Liver (tissue), 9 donors: Measurements from ENCODE around the gene OR7C2. TPM values are rescaled to one million over a fixed set of nuclear protein-coding genes. Genes with fewer than 3 reads are reported as not detected.

ENCODE experiments used
- DNase-seq: peaks from one replicate; pipeline ENCODE4 v3.0.0-alpha.2; 2017; ENCODE audit warnings: low spot score
- H3K27ac ChIP-seq, 2 donors: one replicate each; pipeline ENCODE4 v1.7.0; 2013; ENCODE audit warnings: inconsistent platforms in 2 of 2, low read length in 2 of 2, control low read depth in 1 of 2, low read depth in 1 of 2, mild to moderate bottlenecking in 1 of 2
- H3K27me3 ChIP-seq, 4 donors: one replicate each; pipeline versions ENCODE4 v1.6.1 to v1.7.0; 2013; ENCODE audit warnings: low read length in 3 of 4, inconsistent platforms in 1 of 4, mild to moderate bottlenecking in 1 of 4, moderate library complexity in 1 of 4; ENCODE audit not compliant: control insufficient read depth in 4 of 4, insufficient read depth in 4 of 4
- H3K36me3 ChIP-seq, 4 donors: one replicate each; pipeline versions ENCODE4 v1.6.1 to v1.7.0; 2013; ENCODE audit warnings: low read length in 3 of 4, mild to moderate bottlenecking in 3 of 4, low read depth in 1 of 4, moderate library complexity in 1 of 4; ENCODE audit not compliant: control insufficient read depth in 4 of 4, insufficient read depth in 3 of 4
- H3K4me1 ChIP-seq, 4 donors: one replicate each; pipeline versions ENCODE4 v1.6.1 to v1.7.0; 2013; ENCODE audit warnings: low read length in 3 of 4, mild to moderate bottlenecking in 3 of 4, moderate library complexity in 1 of 4; ENCODE audit not compliant: control insufficient read depth in 4 of 4, insufficient read depth in 4 of 4
- H3K4me3 ChIP-seq, 3 donors: one replicate each; pipeline versions ENCODE4 v1.6.1 to v1.7.0; 2013; ENCODE audit warnings: low read length in 3 of 3, control low read depth in 1 of 3, low read depth in 1 of 3, mild to moderate bottlenecking in 1 of 3
- H3K9ac ChIP-seq, 2 donors: one replicate each; pipeline ENCODE4 v1.7.0; 2013; ENCODE audit warnings: low read length in 2 of 2, mild to moderate bottlenecking in 2 of 2, moderate library complexity in 2 of 2, control low read depth in 1 of 2, low read depth in 1 of 2
- H3K9me3 ChIP-seq, 4 donors: one replicate each; pipeline versions ENCODE4 v1.6.1 to v1.7.0; 2013; ENCODE audit warnings: low read length in 3 of 4; ENCODE audit not compliant: control insufficient read depth in 4 of 4
- ATF3 ChIP-seq: IDR thresholded peaks from 2 replicates; pipeline ENCODE4 v1.6.1; 2016; ENCODE audit warnings: antibody characterized with exemption
- CTCF ChIP-seq: fragments of 150-350 bp; IDR thresholded peaks from 2 replicates; pipeline ENCODE4 v1.5.1; 2017; ENCODE audit warnings: improper control_type of control experiment, low read depth, low read length; ENCODE audit not compliant: missing input control
- EGR1 ChIP-seq, 2 donors: IDR thresholded peaks; 2 replicates each; pipeline ENCODE4 v1.6.1; 2016 to 2018; ENCODE audit warnings: antibody characterized with exemption in 2 of 2, low read depth in 2 of 2
- FOXA1 ChIP-seq: IDR thresholded peaks from 2 replicates; pipeline ENCODE4 v1.6.1; 2016; ENCODE audit warnings: antibody characterized with exemption
- FOXA2 ChIP-seq: IDR thresholded peaks from 2 replicates; pipeline ENCODE4 v1.6.1; 2016; ENCODE audit warnings: antibody characterized with exemption
- GABPA ChIP-seq, 2 donors: IDR thresholded peaks in 1 of 2; conservative IDR thresholded peaks in 1 of 2; 2 replicates each; pipeline ENCODE4 v1.6.1; 2016; ENCODE audit warnings: antibody characterized with exemption in 2 of 2, mild to moderate bottlenecking in 1 of 2, moderate library complexity in 1 of 2
- HNF4A ChIP-seq, 2 donors: conservative IDR thresholded peaks; 2 replicates each; pipeline ENCODE4 v1.6.1; 2016; ENCODE audit warnings: antibody characterized with exemption in 2 of 2, mild to moderate bottlenecking in 2 of 2
- HNF4G ChIP-seq: IDR thresholded peaks from 2 replicates; pipeline ENCODE4 v1.6.1; 2016; ENCODE audit warnings: antibody characterized with exemption
- NR2F2 ChIP-seq: IDR thresholded peaks from 2 replicates; pipeline ENCODE4 v1.6.1; 2016; ENCODE audit warnings: antibody characterized with exemption
- RAD21 ChIP-seq, 2 donors: IDR thresholded peaks; 2 replicates each; pipeline ENCODE4 v1.6.1; 2016; ENCODE audit warnings: antibody characterized with exemption in 2 of 2, mild to moderate bottlenecking in 2 of 2
- REST ChIP-seq: IDR thresholded peaks from 2 replicates; pipeline ENCODE4 v1.6.1; 2016; ENCODE audit warnings: antibody characterized with exemption, mild to moderate bottlenecking
- RXRA ChIP-seq, 2 donors: IDR thresholded peaks; 2 replicates each; pipeline ENCODE4 v1.6.1; 2017 to 2018; ENCODE audit warnings: antibody characterized with exemption in 2 of 2, mild to moderate bottlenecking in 1 of 2
- SP1 ChIP-seq: IDR thresholded peaks from 2 replicates; pipeline ENCODE4 v1.6.1; 2018; ENCODE audit warnings: antibody characterized with exemption, mild to moderate bottlenecking
- ZBTB33 ChIP-seq: IDR thresholded peaks from 2 replicates; pipeline ENCODE4 v1.6.1; 2016; ENCODE audit warnings: antibody characterized with exemption
- WGBS: extraction: QIAGEN DNeasy Blood & Tissue Kit; methylation state at CpG from one replicate; pipeline ENCODE4 v1.1.7; 2013; 5-methylcytosine and 5-hydroxymethylcytosine counted together
- polyA plus RNA-seq, 2 donors: library from polyadenylated mRNA; stranded (reverse) in 1 of 2; unstranded in 1 of 2; fragments of 200-250 nt in 1 of 2; fragments of >200 nt in 1 of 2; fragmentation: Nextera tagmentation in 1 of 2; extraction: Ambion mirVana in 1 of 2; gene quantifications; one replicate each; pipeline versions ENCODE4 v1.2.1 to v1.2.3, GENCODE V29; 2013 to 2015
- total RNA-seq, 2 donors: library from RNA; depleted of rRNA; stranded (reverse); fragments of >200 nt; gene quantifications; one replicate each; pipeline ENCODE4 v1.2.3, GENCODE V29; 2014
- donor health status: healthy.
- donor health status: healthy.
- donor health status: healthy.
- donor health status: healthy.
- donor health status: healthy.

Gene OR7C2
- total and polyA plus RNA-seq, 4 donors = not detected

- TF ChIP-seq EGR1 (IDR thresholded peaks at IDR 0.05; ENCODE audit: low read depth in 2 of 2) (no peak), RAD21 (IDR thresholded peaks at IDR 0.05) (no peak), FOXA2 (no peak), RXRA (IDR thresholded peaks at IDR 0.05) (no peak), ATF3 (no peak), GABPA (IDR thresholded peaks at IDR 0.05 in 1 of 2, conservative IDR thresholded peaks at IDR 0.05 in 1 of 2) (no peak), ZBTB33 (no peak)
- no peak overlapping the region for H3K9ac ChIP-seq
- 90% methylated on average over 24 of the region's 24 CpGs for WGBS
- no peak overlapping the region for H3K27ac ChIP-seq
- H3K4me1 ChIP-seq = no peaks in the 10 kb centered on the region
- H3K4me3 ChIP-seq = no peak overlapping the region
- H3K27me3 ChIP-seq = peaks cover 0 to 7% (median 0%) of the 10 kb centered on the region in 4 donors
- H3K36me3 ChIP-seq = no peaks in the 10 kb centered on the region
- DNase-seq = no peak
- peaks cover 9 to 33% (median 25%) of the 10 kb centered on the region in 4 donors for H3K9me3 ChIP-seq
Measured at GRCh38 chr19:14961956-14962685, 20.8 kb downstream of the OR7C2 start.

- H3K9me3 ChIP-seq = no peaks in the 10 kb centered on the region
- WGBS = 91% methylated on average over 14 of the region's 14 CpGs
- no peaks in the 10 kb centered on the region for H3K36me3 ChIP-seq
- no peak overlapping the region for H3K9ac ChIP-seq
- DNase-seq = no peak
- H3K4me1 ChIP-seq = no peaks in the 10 kb centered on the region
- TF ChIP-seq REST = no peak
- TF ChIP-seq SP1 = no peak
- no peak for TF ChIP-seq ATF3
- no peak for TF ChIP-seq HNF4A (conservative IDR thresholded peaks at IDR 0.05)
- no peak for TF ChIP-seq NR2F2
- no peak for TF ChIP-seq RAD21 (IDR thresholded peaks at IDR 0.05)
- TF ChIP-seq HNF4G = no peak
- TF ChIP-seq CTCF = no peak
- no peak for TF ChIP-seq FOXA1
- no peak for TF ChIP-seq EGR1 (IDR thresholded peaks at IDR 0.05; ENCODE audit: low read depth in 2 of 2)
- H3K4me3 ChIP-seq = no peak overlapping the region
- H3K27me3 ChIP-seq = no peaks in the 10 kb centered on the region
- H3K27ac ChIP-seq = no peak overlapping the region
Measured at GRCh38 chr19:14968247-14968646, 27.0 kb downstream of the OR7C2 start.
